GM23338 (cell line): ENCODE data around the gene FARP1. TPM values are rescaled to one million over a fixed set of nuclear protein-coding genes. Genes with fewer than 3 reads are reported as not detected.
A peak's percentile ranks its signal among the peaks of the same experiment; 100 is the strongest.

Experiments used
- ATAC-seq: fragments of 200-7000 bp; cut with Tn5 transposase; 3 replicates; pipeline ENCODE4 v1.9.1; 2020
- DNase-seq: peaks from one replicate; pipeline ENCODE4 v3.0.0-alpha.2; 2015; ENCODE audit warnings: low spot score
- H2AFZ ChIP-seq: fragments of 200-600 bp; sonication (generic); 2 replicates; pipeline ENCODE4 v1.8.0; 2016; ENCODE audit warnings: antibody characterized with exemption, mild to moderate bottlenecking, moderate library complexity
- H3F3A ChIP-seq: fragments of 200-600 bp; sonication (generic); replicated peaks from 2 replicates; pipeline ENCODE4 v1.8.0; 2017; ENCODE audit warnings: antibody characterized with exemption, mixed run types, low read depth
- H3K27ac ChIP-seq: fragments of 200-600 bp; sonication (generic); 2 replicates; pipeline ENCODE4 v1.6.1; 2016; ENCODE audit warnings: low read depth
- H3K27me3 ChIP-seq: fragments of 200-600 bp; sonication (generic); 2 replicates; pipeline ENCODE4 v1.8.0; 2016; ENCODE audit warnings: mild to moderate bottlenecking, mixed run types, moderate library complexity; ENCODE audit not compliant: insufficient read depth
- H3K36me3 ChIP-seq: fragments of 200-600 bp; sonication (generic); 2 replicates; pipeline ENCODE4 v1.8.0; 2016; ENCODE audit warnings: mild to moderate bottlenecking; ENCODE audit not compliant: insufficient read depth
- H3K4me1 ChIP-seq: fragments of 200-600 bp; sonication (generic); 2 replicates; pipeline ENCODE4 v1.8.0; 2016; ENCODE audit warnings: mild to moderate bottlenecking, moderate library complexity; ENCODE audit not compliant: insufficient read depth
- H3K4me2 ChIP-seq: fragments of 200-600 bp; sonication (generic); 2 replicates; pipeline ENCODE4 v1.7.1; 2017; ENCODE audit warnings: mixed run types
- H3K4me3 ChIP-seq: fragments of 200-600 bp; sonication (generic); 2 replicates; pipeline ENCODE4 v1.6.1; 2016; ENCODE audit warnings: mixed run types
- H3K79me2 ChIP-seq: fragments of 200-600 bp; sonication (generic); replicated peaks from 2 replicates; pipeline ENCODE4 v1.8.0; 2017; ENCODE audit warnings: mild to moderate bottlenecking; ENCODE audit not compliant: insufficient read depth
- H3K9me2 ChIP-seq: fragments of 200-600 bp; sonication (generic); 2 replicates; pipeline ENCODE4 v1.8.0; 2017; ENCODE audit not compliant: insufficient read depth
- H4K20me1 ChIP-seq: fragments of 200-600 bp; sonication (generic); replicated peaks from 2 replicates; pipeline ENCODE4 v1.8.0; 2017; ENCODE audit warnings: mild to moderate bottlenecking; ENCODE audit not compliant: insufficient read depth
- H3K27ac Mint-ChIP-seq: 2 replicates; pipeline ENCODE4 v1.8.0; 2020; ENCODE audit warnings: inconsistent platforms, mild to moderate bottlenecking, moderate library complexity, mixed read lengths
- H3K27me3 Mint-ChIP-seq: 3 replicates; pipeline ENCODE4 v1.8.0; 2022; ENCODE audit warnings: low read depth, mild to moderate bottlenecking, moderate library complexity, mixed read lengths, inconsistent platforms; ENCODE audit not compliant: insufficient read depth, poor library complexity
- H3K36me3 Mint-ChIP-seq: 3 replicates; pipeline ENCODE4 v1.8.0; 2021; ENCODE audit warnings: low read depth, mild to moderate bottlenecking, inconsistent platforms, moderate library complexity, mixed read lengths
- H3K4me1 Mint-ChIP-seq: 3 replicates; pipeline ENCODE4 v1.8.0; 2020; ENCODE audit warnings: mild to moderate bottlenecking, inconsistent platforms, mixed read lengths
- H3K4me3 Mint-ChIP-seq: 3 replicates; pipeline ENCODE4 v1.8.0; 2021; ENCODE audit warnings: moderate library complexity, mild to moderate bottlenecking, inconsistent platforms, mixed read lengths
- H3K9me3 Mint-ChIP-seq: 3 replicates; pipeline ENCODE4 v1.8.0; 2020; ENCODE audit warnings: moderate library complexity, mild to moderate bottlenecking, inconsistent platforms, mixed read lengths
- CREB1 ChIP-seq: fragments of 250-450 bp; sonication (Bioruptor Pico); IDR thresholded peaks from 2 replicates; pipeline ENCODE4 v1.5.0; 2020; ENCODE audit warnings: low read depth, mild to moderate bottlenecking, moderate library complexity
- EZH2 ChIP-seq: fragments of 200-600 bp; sonication (generic); IDR thresholded peaks from one replicate; pipeline ENCODE4 v1.8.0; 2017; ENCODE audit warnings: antibody characterized with exemption, mild to moderate bottlenecking, low read depth; ENCODE audit not compliant: unreplicated experiment
- EZH2phosphoT487 ChIP-seq: fragments of 200-600 bp; sonication (generic); IDR thresholded peaks from one replicate; pipeline ENCODE4 v1.8.1; 2018; ENCODE audit warnings: antibody characterized with exemption; ENCODE audit not compliant: unreplicated experiment
- JUNB ChIP-seq: IDR thresholded peaks from one replicate; pipeline ENCODE4 v1.6.1; 2016; ENCODE audit warnings: antibody characterized with exemption; ENCODE audit not compliant: unreplicated experiment
- NANOG ChIP-seq: IDR thresholded peaks from 2 replicates; pipeline ENCODE4 v1.6.1; 2016; ENCODE audit warnings: antibody characterized with exemption, borderline replicate concordance
- POLR2AphosphoS5 ChIP-seq: IDR thresholded peaks from 2 replicates; pipeline ENCODE4 v1.6.1; 2016; ENCODE audit warnings: antibody characterized with exemption, low read depth
- STAT1 ChIP-seq: IDR thresholded peaks from one replicate; pipeline ENCODE4 v1.6.1; 2016; ENCODE audit warnings: antibody characterized with exemption; ENCODE audit not compliant: unreplicated experiment
- ZNF114 ChIP-seq: fragments of 250-450 bp; sonication (Bioruptor Pico); IDR thresholded peaks from 2 replicates; pipeline ENCODE4 v1.5.0; 2020; ENCODE audit warnings: mild to moderate bottlenecking, moderate library complexity
- ZNF331 ChIP-seq: fragments of 250-450 bp; sonication (Bioruptor Pico); IDR thresholded peaks from 2 replicates; pipeline ENCODE4 v1.5.0; 2020; ENCODE audit warnings: low read depth, mild to moderate bottlenecking, moderate library complexity
- polyA plus RNA-seq: library from polyadenylated mRNA; unstranded; fragments of >200 nt; fragmentation: Nextera tagmentation; extraction: Ambion mirVana; gene quantifications from 2 replicates; pipeline ENCODE4 v1.2.1, GENCODE V29; 2016
- total RNA-seq: library from RNA; depleted of rRNA; stranded (reverse); fragments of >200 nt; shearing (Covaris generic); gene quantifications from 2 replicates; pipeline ENCODE4 v1.2.3, GENCODE V29; 2014
- TF ChIP-seq, protein P1 (sequence below): IDR thresholded peaks from 2 replicates; pipeline ENCODE4 v1.6.1; 2016; ENCODE audit warnings: antibody characterized with exemption
- TF ChIP-seq, protein P2 (sequence below), 2 experiments: fragments of 200-600 bp in 1 of 2; sonication (generic) in 1 of 2; conservative IDR thresholded peaks; 2 replicates each; pipeline versions ENCODE4 v1.5.1 to v1.6.1; 2016 to 2017; ENCODE audit warnings: antibody characterized with exemption in 2 of 2, low read depth in 2 of 2, mild to moderate bottlenecking in 2 of 2, moderate library complexity in 1 of 2
- TF ChIP-seq, protein P3 (sequence below): IDR thresholded peaks from one replicate; pipeline ENCODE4 v1.6.1; 2018; ENCODE audit warnings: antibody characterized with exemption; ENCODE audit not compliant: unreplicated experiment
- TF ChIP-seq, protein P4 (sequence below): fragments of 250-450 bp; sonication (Bioruptor Pico); IDR thresholded peaks from 2 replicates; pipeline ENCODE4 v1.5.0; 2020; ENCODE audit warnings: mild to moderate bottlenecking, moderate library complexity

Gene FARP1
- total and polyA plus RNA-seq, 2 experiments from 2014 or later = 53.6 to 82.5 TPM

DNA sequence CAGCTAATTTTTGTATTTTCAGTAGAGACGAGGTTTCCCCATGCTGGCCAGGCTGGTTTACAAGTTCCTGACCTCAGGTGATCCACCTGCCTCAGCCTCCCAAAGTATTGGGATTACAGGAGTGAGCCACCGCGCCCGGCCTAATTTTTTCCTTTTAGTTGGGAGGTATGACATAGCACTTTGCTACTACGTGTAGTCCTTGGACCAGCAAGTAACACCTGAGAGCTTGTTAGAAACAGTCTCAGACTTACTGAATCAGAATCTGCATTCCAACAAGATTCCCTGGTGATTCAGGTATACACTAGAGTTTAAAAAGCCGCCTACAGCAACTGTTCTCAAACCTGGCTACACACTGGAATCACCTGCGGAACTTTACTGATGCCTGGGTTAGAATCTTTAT lies 1.8 kb upstream of the FARP1 start:
- H3K9me2 ChIP-seq = peaks cover 5% of the 10 kb centered on the region; the same call in 1 of the 2 replicates
- peaks cover 24% of the 10 kb centered on the region for H3K79me2 ChIP-seq
- H3K27ac ChIP-seq = no peak overlapping the region
- peaks cover 8% of the 10 kb centered on the region for H4K20me1 ChIP-seq
- Mint-ChIP-seq H3K4me1 (peaks cover 22% of the 10 kb centered on the region), H3K4me3 (0 out of 3 replicates have a peak overlapping the region, but pooled peaks have one; percentile 80), H3K27me3 (peaks cover 34% of the 10 kb centered on the region), H3K27ac (no peak overlapping the region), H3K9me3 (no peaks in the 10 kb centered on the region), H3K36me3 (no peaks in the 10 kb centered on the region; the same call in 1 of the 3 replicates)
- H3K36me3 ChIP-seq = no peaks in the 10 kb centered on the region
- peak overlapping the region; percentile 93 for H3K4me2 ChIP-seq
- peak overlapping the region; percentile 77; the same call in 1 of the 2 replicates for H3K4me3 ChIP-seq
- DNase-seq (no peak), ATAC-seq (no peak)
- no peak overlapping the region for H2AFZ ChIP-seq
- H3F3A ChIP-seq = peaks cover 11% of the 10 kb centered on the region; the same call in 1 of the 2 replicates
- peaks cover 31% of the 10 kb centered on the region for H3K27me3 ChIP-seq
- TF ChIP-seq ZNF114 = no peak
- TF ChIP-seq JUNB = no peak
- TF ChIP-seq, protein P1, sequence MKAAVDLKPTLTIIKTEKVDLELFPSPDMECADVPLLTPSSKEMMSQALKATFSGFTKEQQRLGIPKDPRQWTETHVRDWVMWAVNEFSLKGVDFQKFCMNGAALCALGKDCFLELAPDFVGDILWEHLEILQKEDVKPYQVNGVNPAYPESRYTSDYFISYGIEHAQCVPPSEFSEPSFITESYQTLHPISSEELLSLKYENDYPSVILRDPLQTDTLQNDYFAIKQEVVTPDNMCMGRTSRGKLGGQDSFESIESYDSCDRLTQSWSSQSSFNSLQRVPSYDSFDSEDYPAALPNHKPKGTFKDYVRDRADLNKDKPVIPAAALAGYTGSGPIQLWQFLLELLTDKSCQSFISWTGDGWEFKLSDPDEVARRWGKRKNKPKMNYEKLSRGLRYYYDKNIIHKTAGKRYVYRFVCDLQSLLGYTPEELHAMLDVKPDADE = no peak
- no peak for TF ChIP-seq NANOG
- no peak for TF ChIP-seq CREB1 (CRISPR knock-in tag)
- TF ChIP-seq ZNF331 (CRISPR knock-in tag) = no peak
- no peak for TF ChIP-seq EZH2
- no peak for TF ChIP-seq STAT1
- TF ChIP-seq EZH2phosphoT487 = no peak
- TF ChIP-seq, protein P2, sequence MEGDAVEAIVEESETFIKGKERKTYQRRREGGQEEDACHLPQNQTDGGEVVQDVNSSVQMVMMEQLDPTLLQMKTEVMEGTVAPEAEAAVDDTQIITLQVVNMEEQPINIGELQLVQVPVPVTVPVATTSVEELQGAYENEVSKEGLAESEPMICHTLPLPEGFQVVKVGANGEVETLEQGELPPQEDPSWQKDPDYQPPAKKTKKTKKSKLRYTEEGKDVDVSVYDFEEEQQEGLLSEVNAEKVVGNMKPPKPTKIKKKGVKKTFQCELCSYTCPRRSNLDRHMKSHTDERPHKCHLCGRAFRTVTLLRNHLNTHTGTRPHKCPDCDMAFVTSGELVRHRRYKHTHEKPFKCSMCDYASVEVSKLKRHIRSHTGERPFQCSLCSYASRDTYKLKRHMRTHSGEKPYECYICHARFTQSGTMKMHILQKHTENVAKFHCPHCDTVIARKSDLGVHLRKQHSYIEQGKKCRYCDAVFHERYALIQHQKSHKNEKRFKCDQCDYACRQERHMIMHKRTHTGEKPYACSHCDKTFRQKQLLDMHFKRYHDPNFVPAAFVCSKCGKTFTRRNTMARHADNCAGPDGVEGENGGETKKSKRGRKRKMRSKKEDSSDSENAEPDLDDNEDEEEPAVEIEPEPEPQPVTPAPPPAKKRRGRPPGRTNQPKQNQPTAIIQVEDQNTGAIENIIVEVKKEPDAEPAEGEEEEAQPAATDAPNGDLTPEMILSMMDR (conservative IDR thresholded peaks at IDR 0.05; ENCODE audit: low read depth in 2 of 2) = no peak
- TF ChIP-seq, protein P3, sequence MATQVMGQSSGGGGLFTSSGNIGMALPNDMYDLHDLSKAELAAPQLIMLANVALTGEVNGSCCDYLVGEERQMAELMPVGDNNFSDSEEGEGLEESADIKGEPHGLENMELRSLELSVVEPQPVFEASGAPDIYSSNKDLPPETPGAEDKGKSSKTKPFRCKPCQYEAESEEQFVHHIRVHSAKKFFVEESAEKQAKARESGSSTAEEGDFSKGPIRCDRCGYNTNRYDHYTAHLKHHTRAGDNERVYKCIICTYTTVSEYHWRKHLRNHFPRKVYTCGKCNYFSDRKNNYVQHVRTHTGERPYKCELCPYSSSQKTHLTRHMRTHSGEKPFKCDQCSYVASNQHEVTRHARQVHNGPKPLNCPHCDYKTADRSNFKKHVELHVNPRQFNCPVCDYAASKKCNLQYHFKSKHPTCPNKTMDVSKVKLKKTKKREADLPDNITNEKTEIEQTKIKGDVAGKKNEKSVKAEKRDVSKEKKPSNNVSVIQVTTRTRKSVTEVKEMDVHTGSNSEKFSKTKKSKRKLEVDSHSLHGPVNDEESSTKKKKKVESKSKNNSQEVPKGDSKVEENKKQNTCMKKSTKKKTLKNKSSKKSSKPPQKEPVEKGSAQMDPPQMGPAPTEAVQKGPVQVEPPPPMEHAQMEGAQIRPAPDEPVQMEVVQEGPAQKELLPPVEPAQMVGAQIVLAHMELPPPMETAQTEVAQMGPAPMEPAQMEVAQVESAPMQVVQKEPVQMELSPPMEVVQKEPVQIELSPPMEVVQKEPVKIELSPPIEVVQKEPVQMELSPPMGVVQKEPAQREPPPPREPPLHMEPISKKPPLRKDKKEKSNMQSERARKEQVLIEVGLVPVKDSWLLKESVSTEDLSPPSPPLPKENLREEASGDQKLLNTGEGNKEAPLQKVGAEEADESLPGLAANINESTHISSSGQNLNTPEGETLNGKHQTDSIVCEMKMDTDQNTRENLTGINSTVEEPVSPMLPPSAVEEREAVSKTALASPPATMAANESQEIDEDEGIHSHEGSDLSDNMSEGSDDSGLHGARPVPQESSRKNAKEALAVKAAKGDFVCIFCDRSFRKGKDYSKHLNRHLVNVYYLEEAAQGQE = no peak
- TF ChIP-seq, protein P4, sequence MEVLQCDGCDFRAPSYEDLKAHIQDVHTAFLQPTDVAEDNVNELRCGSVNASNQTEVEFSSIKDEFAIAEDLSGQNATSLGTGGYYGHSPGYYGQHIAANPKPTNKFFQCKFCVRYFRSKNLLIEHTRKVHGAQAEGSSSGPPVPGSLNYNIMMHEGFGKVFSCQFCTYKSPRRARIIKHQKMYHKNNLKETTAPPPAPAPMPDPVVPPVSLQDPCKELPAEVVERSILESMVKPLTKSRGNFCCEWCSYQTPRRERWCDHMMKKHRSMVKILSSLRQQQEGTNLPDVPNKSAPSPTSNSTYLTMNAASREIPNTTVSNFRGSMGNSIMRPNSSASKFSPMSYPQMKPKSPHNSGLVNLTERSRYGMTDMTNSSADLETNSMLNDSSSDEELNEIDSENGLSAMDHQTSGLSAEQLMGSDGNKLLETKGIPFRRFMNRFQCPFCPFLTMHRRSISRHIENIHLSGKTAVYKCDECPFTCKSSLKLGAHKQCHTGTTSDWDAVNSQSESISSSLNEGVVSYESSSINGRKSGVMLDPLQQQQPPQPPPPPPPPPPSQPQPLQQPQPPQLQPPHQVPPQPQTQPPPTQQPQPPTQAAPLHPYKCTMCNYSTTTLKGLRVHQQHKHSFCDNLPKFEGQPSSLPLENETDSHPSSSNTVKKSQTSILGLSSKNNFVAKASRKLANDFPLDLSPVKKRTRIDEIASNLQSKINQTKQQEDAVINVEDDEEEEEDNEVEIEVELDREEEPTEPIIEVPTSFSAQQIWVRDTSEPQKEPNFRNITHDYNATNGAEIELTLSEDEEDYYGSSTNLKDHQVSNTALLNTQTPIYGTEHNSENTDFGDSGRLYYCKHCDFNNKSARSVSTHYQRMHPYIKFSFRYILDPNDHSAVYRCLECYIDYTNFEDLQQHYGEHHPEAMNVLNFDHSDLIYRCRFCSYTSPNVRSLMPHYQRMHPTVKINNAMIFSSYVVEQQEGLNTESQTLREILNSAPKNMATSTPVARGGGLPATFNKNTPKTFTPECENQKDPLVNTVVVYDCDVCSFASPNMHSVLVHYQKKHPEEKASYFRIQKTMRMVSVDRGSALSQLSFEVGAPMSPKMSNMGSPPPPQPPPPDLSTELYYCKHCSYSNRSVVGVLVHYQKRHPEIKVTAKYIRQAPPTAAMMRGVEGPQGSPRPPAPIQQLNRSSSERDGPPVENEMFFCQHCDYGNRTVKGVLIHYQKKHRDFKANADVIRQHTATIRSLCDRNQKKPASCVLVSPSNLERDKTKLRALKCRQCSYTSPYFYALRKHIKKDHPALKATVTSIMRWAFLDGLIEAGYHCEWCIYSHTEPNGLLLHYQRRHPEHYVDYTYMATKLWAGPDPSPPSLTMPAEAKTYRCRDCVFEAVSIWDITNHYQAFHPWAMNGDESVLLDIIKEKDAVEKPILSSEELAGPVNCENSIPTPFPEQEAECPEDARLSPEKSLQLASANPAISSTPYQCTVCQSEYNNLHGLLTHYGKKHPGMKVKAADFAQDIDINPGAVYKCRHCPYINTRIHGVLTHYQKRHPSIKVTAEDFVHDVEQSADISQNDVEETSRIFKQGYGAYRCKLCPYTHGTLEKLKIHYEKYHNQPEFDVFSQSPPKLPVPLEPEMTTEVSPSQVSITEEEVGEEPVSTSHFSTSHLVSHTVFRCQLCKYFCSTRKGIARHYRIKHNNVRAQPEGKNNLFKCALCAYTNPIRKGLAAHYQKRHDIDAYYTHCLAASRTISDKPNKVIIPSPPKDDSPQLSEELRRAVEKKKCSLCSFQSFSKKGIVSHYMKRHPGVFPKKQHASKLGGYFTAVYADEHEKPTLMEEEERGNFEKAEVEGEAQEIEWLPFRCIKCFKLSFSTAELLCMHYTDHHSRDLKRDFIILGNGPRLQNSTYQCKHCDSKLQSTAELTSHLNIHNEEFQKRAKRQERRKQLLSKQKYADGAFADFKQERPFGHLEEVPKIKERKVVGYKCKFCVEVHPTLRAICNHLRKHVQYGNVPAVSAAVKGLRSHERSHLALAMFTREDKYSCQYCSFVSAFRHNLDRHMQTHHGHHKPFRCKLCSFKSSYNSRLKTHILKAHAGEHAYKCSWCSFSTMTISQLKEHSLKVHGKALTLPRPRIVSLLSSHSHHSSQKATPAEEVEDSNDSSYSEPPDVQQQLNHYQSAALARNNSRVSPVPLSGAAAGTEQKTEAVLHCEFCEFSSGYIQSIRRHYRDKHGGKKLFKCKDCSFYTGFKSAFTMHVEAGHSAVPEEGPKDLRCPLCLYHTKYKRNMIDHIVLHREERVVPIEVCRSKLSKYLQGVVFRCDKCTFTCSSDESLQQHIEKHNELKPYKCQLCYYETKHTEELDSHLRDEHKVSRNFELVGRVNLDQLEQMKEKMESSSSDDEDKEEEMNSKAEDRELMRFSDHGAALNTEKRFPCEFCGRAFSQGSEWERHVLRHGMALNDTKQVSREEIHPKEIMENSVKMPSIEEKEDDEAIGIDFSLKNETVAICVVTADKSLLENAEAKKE (CRISPR knock-in tag) = no peak
- no peak for TF ChIP-seq POLR2AphosphoS5
- peaks cover 24% of the 10 kb centered on the region for H3K4me1 ChIP-seq
